ENCODE data around the gene KIR3DL2.
"Not testable (repeated sequence)": the region's sequence is repeated elsewhere in the genome, so short reads cannot be mapped to it uniquely, and the experiment has no call there.

DNA sequence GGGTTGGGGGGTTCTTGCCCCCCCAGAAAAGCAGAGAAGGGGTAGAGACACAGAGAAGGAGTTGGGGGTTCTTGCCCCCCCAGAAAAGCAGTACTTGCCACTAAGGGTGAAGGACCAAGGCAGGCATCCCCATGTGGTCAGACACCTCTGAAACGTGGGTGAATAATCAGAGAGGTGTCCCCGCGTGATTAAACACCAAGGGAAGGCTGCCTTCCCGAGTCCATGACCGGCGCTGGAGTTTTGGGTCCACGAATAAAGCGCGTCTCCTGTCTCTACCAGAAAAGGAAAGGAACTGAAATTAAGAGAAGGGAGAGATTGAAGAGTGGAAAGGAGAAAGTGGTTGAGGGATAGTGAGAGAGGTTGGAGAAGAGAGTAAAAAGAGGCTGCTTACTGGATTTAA lies 49.4 kb downstream of the KIR3DL2 start:
- TF ChIP-seq, protein P1, sequence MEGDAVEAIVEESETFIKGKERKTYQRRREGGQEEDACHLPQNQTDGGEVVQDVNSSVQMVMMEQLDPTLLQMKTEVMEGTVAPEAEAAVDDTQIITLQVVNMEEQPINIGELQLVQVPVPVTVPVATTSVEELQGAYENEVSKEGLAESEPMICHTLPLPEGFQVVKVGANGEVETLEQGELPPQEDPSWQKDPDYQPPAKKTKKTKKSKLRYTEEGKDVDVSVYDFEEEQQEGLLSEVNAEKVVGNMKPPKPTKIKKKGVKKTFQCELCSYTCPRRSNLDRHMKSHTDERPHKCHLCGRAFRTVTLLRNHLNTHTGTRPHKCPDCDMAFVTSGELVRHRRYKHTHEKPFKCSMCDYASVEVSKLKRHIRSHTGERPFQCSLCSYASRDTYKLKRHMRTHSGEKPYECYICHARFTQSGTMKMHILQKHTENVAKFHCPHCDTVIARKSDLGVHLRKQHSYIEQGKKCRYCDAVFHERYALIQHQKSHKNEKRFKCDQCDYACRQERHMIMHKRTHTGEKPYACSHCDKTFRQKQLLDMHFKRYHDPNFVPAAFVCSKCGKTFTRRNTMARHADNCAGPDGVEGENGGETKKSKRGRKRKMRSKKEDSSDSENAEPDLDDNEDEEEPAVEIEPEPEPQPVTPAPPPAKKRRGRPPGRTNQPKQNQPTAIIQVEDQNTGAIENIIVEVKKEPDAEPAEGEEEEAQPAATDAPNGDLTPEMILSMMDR (IDR thresholded peaks at IDR 0.05), result not testable (repeated sequence)
- TF ChIP-seq POLR2A, EP300 (IDR thresholded peaks at IDR 0.05): not testable (repeated sequence)
